GM12872 (cell line): ENCODE results near the gene FRAS1.

Experiments
- CTCF ChIP-seq: IDR thresholded peaks from 3 replicates; pipeline ENCODE4 v1.5.1; 2011; ENCODE audit warnings: low read depth, mild to moderate bottlenecking, low read length, moderate library complexity; ENCODE audit not compliant: insufficient read depth

The FRAS1 gene

DNA sequence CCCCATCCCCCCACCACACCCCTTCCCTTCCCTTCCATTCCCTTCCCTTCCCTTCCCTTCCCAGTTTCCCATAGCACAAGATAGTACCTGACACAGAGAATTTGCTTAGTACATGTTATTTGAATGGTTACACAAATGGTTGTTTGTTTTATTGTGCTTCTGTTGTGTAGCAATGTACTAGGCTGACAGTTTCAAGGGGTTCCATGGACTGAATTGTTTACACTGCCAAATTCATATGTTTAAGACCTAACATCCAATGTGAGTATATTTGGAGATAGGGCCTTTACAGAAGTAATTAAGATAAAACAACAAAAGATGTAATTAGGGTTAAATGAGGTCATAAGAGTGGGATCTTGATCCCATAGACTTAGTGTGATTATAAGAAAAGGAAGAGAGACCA, 133.5 kb downstream of the FRAS1 start:
- TF ChIP-seq CTCF, result no peak

DNA sequence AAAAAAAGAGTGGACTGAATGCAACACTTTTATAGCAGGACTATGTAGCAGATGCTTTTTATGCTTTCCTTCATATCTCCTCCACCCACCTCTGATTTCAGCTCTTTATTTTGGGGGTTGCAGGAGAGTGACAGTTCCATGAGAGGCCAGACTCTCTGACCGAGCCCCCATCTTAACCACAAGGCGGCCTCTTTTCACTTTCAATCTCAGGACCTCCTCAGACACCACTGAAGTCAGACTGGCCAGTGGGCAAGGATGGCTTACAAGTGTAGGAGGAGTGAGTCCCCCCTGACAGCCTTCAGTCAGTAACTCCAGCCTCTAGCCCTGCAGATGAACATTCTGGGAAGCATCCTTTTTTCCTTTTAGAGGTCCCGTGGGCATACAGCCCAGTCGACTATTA, 140.8 kb downstream of the FRAS1 start:
- TF ChIP-seq CTCF, result no peak

- no peak for TF ChIP-seq CTCF
These were observed 142.9 kb downstream of the FRAS1 start for GRCh38 chr4:78199984-78200383.

GRCh38 chr4:78200949-78201348, 143.8 kb downstream of the FRAS1 start:
- TF ChIP-seq CTCF, result no peak

- TF ChIP-seq CTCF, result no peak
These were observed 147.1 kb downstream of the FRAS1 start for GRCh38 chr4:78204176-78204575.

- no peak for TF ChIP-seq CTCF
These were observed 148.5 kb downstream of the FRAS1 start for GRCh38 chr4:78205591-78205990.

DNA sequence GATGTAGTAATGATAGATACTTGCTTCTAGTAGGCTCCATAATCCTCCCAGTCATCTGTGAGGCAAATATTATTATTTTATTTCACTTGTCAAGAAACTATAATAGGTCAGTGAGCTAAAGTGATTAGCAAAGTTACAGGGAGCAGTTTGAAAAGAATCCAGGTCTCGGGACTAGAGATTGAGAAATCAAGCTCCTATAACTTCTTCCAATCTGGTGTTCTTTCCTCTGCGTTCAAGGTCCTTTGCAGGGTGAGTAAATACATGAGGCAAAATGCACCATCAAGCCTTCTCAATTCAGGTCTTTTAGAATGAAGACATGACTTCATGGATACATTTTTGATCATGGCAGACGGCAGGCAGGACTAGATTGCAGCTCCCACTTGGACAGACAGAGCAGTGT, 150.4 kb downstream of the FRAS1 start:
- TF ChIP-seq CTCF, result no peak

DNA sequence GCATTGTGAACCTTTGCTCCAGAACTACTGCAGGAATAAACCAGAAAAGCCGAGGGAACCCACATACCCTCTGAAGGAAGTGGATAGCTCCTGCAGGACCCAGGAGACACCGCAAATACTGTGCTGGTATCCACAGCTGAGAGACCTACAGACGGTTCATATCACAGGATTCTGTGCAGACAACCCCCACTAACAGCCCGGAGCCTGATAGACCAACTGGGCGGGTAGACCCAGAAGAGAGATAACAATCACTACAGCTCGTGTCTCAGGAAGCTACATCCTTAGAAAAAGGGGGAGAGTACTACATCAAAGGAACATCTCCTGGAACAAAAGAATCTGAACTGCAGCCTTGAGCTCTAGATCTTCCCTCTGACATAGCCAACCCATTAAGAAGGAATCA, 150.8 kb downstream of the FRAS1 start:
- no peak for TF ChIP-seq CTCF
